Astrocyte (in vitro differentiated cells and primary cell): Measurements from ENCODE around the gene SLC38A9.

Experiments used
- CTCF ChIP-seq: IDR thresholded peaks from 2 replicates; pipeline ENCODE4 v1.5.1; 2011; ENCODE audit warnings: low read depth, mild to moderate bottlenecking, inconsistent platforms, low read length, moderate library complexity; ENCODE audit not compliant: insufficient read depth
- EZH2 ChIP-seq: IDR thresholded peaks from 2 replicates; pipeline ENCODE4 v1.6.1; 2012; ENCODE audit warnings: mild to moderate bottlenecking, low read length, inconsistent platforms; ENCODE audit not compliant: insufficient read depth

GRCh38 chr5:55750499-55750898, 38.4 kb upstream of the SLC38A9 start:
- no peak for TF ChIP-seq CTCF
- no peak for TF ChIP-seq EZH2
